Esophagus squamous epithelium (tissue), 5 donors: ENCODE data around the gene MYT1. TPM values are rescaled to one million over a fixed set of nuclear protein-coding genes. Genes with fewer than 3 reads are reported as not detected.

ENCODE experiments used
- DNase-seq: peaks from one replicate; lab custom pipeline; 2025; lab: John Stamatoyannopoulos, UW
- H3K27ac ChIP-seq, 4 donors: fragments of 200-600 bp; sonication (generic); one replicate each; pipeline ENCODE4 v1.5.1; 2016 to 2019; ENCODE audit warnings: mild to moderate bottlenecking in 1 of 4
- H3K27me3 ChIP-seq, 4 donors: fragments of 200-600 bp; sonication (generic); 1 replicate in 3 of 4; 2 replicates in 1 of 4; pipeline versions ENCODE4 v1.5.1 to v1.6.0; 2017 to 2021; ENCODE audit warnings: antibody characterized with exemption in 1 of 4
- H3K36me3 ChIP-seq, 3 donors: fragments of 200-600 bp; sonication (generic); one replicate each; pipeline ENCODE4 v1.5.1; 2016 to 2019
- H3K4me1 ChIP-seq, 3 donors: fragments of 200-600 bp; sonication (generic); one replicate each; pipeline ENCODE4 v1.5.1; 2017 to 2019
- H3K4me3 ChIP-seq, 4 donors: fragments of 200-600 bp; sonication (generic); 1 replicate in 3 of 4; 2 replicates in 1 of 4; pipeline ENCODE4 v1.5.1; 2016 to 2019; ENCODE audit warnings: mild to moderate bottlenecking in 2 of 4, moderate library complexity in 1 of 4
- H3K9me3 ChIP-seq, 3 donors: fragments of 200-600 bp; sonication (generic); one replicate each; pipeline ENCODE4 v1.5.1; 2016 to 2019
- CTCF ChIP-seq, 6 experiments: fragments of 450-650 bp in 4 of 6; fragments of 200-600 bp in 2 of 6; sonication (generic) in 2 of 6; IDR thresholded peaks; one replicate each; pipeline ENCODE4 v1.5.1; 2016 to 2019; ENCODE audit warnings: antibody characterized with exemption in 6 of 6, mild to moderate bottlenecking in 4 of 6, moderate library complexity in 4 of 6
- POLR2A ChIP-seq, 4 donors: fragments of 450-650 bp; IDR thresholded peaks; one replicate each; pipeline ENCODE4 v1.6.1; 2017; ENCODE audit warnings: antibody characterized with exemption in 4 of 4, mild to moderate bottlenecking in 4 of 4, moderate library complexity in 3 of 4
- WGBS, 2 donors: methylation state at CpG; one replicate each; pipeline ENCODE4 v1.1.5; 2018; 5-methylcytosine and 5-hydroxymethylcytosine counted together
- intact Hi-C: fragments of 100-400 bp; cut with DNase I; formaldehyde crosslinking; loops from one replicate; pipeline ENCODE4 v1.15.0; 2022
- total RNA-seq, 4 donors: library from RNA; depleted of rRNA; stranded (reverse); fragments of >200 nt; gene quantifications; one replicate each; pipeline ENCODE4 v1.1.0, GENCODE V29; 2016
- donor health status: DM: yes; HTN: yes; CAD: no.

The MYT1 gene
- total RNA-seq, 4 donors from 2014 or later, result not detected

GRCh38 chr20:64237316-64237715 is 73.1 kb downstream of the MYT1 start:
- Histone ChIP-seq H3K4me3 (no peak overlapping the region), H3K4me1 (no peaks in the 10 kb centered on the region), H3K9me3 (no peaks in the 10 kb centered on the region), H3K27me3 (no peaks in the 10 kb centered on the region), H3K27ac (no peak overlapping the region), H3K36me3 (no peaks in the 10 kb centered on the region)
- DNase-seq, result no peak
- WGBS, 2 donors, result 92 to 93% methylated on average over 11 to 12 of the region's 17 CpGs
- intact Hi-C loops, result no loop called here
- no peak for TF ChIP-seq CTCF (IDR thresholded peaks at IDR 0.05)
- TF ChIP-seq POLR2A (IDR thresholded peaks at IDR 0.05), result no peak

GRCh38 chr20:64238115-64238825 is 74.0 kb downstream of the MYT1 start:
- Histone ChIP-seq H3K4me3 (no peak overlapping the region), H3K4me1 (no peaks in the 10 kb centered on the region), H3K27me3 (no peaks in the 10 kb centered on the region), H3K36me3 (no peaks in the 10 kb centered on the region), H3K9me3 (no peaks in the 10 kb centered on the region), H3K27ac (no peak overlapping the region)
- DNase-seq, result no peak
- intact Hi-C loops, result no loop called here
- TF ChIP-seq CTCF (IDR thresholded peaks at IDR 0.05) (no peak), POLR2A (IDR thresholded peaks at IDR 0.05) (no peak)
- 65 to 68% methylated on average over 11 of the region's 11 CpGs for WGBS, 2 donors

GRCh38 chr20:64238851-64239387 is 74.7 kb downstream of the MYT1 start:
- TF ChIP-seq POLR2A (IDR thresholded peaks at IDR 0.05) (no peak), CTCF (IDR thresholded peaks at IDR 0.05) (no peak)
- H3K4me3 ChIP-seq, result no peak overlapping the region
- H3K36me3 ChIP-seq, result no peaks in the 10 kb centered on the region
- H3K4me1 ChIP-seq, result no peaks in the 10 kb centered on the region
- WGBS, 2 donors, result 77 to 100% methylated on average over 2 to 5 of the region's 7 CpGs
- no peak overlapping the region for H3K27ac ChIP-seq
- DNase-seq, result no peak
- intact Hi-C loops, result no loop called here
- no peaks in the 10 kb centered on the region for H3K9me3 ChIP-seq
- H3K27me3 ChIP-seq, result no peaks in the 10 kb centered on the region

GRCh38 chr20:64239449-64240242 is 75.4 kb downstream of the MYT1 start:
- Histone ChIP-seq H3K27ac (no peak overlapping the region), H3K4me3 (no peak overlapping the region), H3K4me1 (no peaks in the 10 kb centered on the region), H3K27me3 (peaks cover 0 to 5% (median 0%) of the 10 kb centered on the region in 4 donors), H3K9me3 (no peaks in the 10 kb centered on the region), H3K36me3 (no peaks in the 10 kb centered on the region)
- WGBS, 2 donors, result 92 to 98% methylated on average over 2 to 5 of the region's 19 CpGs
- no peak for TF ChIP-seq POLR2A (IDR thresholded peaks at IDR 0.05)
- no peak for TF ChIP-seq CTCF (IDR thresholded peaks at IDR 0.05)
- DNase-seq, result no peak
- intact Hi-C loops, result no loop called here
